ENCODE data around the gene ZNF816.

DNA sequence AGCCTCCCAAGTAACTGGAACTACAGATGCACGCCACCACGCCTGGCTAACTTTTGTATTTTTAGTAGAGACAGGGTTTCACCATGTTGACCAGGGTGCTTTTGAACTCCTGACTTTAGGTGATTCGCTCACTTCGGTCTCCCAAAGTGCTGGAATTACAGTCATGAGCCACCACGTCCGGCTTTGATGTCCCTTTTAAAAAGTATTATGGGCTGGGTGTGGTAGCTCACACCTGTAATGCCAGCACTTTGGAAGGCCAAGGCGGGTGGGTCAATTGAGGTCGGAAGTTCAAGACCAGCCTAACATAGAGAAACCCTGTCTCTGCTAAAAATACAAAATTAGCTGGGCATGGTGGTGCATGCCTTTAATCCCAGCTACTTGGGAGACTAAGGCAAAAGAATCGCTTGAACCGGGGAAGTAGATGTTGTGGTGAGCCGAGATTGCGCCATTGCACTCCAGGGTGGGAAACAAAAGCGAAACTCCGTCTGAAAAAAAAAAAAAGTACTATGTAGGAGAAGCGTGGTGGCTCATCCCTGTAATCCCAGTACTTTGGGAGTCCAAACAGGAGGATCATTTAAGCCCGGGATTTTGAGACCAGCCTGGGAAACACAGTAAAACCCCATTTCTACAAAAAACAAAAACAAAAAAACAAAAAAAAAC lies 28.2 kb upstream of the ZNF816 start:
- TF ChIP-seq, protein P1, sequence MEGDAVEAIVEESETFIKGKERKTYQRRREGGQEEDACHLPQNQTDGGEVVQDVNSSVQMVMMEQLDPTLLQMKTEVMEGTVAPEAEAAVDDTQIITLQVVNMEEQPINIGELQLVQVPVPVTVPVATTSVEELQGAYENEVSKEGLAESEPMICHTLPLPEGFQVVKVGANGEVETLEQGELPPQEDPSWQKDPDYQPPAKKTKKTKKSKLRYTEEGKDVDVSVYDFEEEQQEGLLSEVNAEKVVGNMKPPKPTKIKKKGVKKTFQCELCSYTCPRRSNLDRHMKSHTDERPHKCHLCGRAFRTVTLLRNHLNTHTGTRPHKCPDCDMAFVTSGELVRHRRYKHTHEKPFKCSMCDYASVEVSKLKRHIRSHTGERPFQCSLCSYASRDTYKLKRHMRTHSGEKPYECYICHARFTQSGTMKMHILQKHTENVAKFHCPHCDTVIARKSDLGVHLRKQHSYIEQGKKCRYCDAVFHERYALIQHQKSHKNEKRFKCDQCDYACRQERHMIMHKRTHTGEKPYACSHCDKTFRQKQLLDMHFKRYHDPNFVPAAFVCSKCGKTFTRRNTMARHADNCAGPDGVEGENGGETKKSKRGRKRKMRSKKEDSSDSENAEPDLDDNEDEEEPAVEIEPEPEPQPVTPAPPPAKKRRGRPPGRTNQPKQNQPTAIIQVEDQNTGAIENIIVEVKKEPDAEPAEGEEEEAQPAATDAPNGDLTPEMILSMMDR (IDR thresholded peaks at IDR 0.05; ENCODE audit: insufficient read depth, low read length), result no peak
- TF ChIP-seq, protein P2, sequence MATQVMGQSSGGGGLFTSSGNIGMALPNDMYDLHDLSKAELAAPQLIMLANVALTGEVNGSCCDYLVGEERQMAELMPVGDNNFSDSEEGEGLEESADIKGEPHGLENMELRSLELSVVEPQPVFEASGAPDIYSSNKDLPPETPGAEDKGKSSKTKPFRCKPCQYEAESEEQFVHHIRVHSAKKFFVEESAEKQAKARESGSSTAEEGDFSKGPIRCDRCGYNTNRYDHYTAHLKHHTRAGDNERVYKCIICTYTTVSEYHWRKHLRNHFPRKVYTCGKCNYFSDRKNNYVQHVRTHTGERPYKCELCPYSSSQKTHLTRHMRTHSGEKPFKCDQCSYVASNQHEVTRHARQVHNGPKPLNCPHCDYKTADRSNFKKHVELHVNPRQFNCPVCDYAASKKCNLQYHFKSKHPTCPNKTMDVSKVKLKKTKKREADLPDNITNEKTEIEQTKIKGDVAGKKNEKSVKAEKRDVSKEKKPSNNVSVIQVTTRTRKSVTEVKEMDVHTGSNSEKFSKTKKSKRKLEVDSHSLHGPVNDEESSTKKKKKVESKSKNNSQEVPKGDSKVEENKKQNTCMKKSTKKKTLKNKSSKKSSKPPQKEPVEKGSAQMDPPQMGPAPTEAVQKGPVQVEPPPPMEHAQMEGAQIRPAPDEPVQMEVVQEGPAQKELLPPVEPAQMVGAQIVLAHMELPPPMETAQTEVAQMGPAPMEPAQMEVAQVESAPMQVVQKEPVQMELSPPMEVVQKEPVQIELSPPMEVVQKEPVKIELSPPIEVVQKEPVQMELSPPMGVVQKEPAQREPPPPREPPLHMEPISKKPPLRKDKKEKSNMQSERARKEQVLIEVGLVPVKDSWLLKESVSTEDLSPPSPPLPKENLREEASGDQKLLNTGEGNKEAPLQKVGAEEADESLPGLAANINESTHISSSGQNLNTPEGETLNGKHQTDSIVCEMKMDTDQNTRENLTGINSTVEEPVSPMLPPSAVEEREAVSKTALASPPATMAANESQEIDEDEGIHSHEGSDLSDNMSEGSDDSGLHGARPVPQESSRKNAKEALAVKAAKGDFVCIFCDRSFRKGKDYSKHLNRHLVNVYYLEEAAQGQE (IDR thresholded peaks at IDR 0.05; ENCODE audit: insufficient replicate concordance, low read depth), result no peak
